GM12873 (cell line): ENCODE results near the gene IQCH.

Experiments used
- TF ChIP-seq, protein P1 (sequence below): IDR thresholded peaks from 2 replicates; pipeline ENCODE4 v1.5.1; 2012; ENCODE audit warnings: low read depth, mild to moderate bottlenecking, moderate library complexity, low read length, control low read depth; ENCODE audit not compliant: insufficient read depth; ENCODE audit errors: missing control alignments

Gene IQCH

GRCh38 chr15:67550522-67550921 is 295.9 kb downstream of the IQCH start:
- TF ChIP-seq, protein P1, sequence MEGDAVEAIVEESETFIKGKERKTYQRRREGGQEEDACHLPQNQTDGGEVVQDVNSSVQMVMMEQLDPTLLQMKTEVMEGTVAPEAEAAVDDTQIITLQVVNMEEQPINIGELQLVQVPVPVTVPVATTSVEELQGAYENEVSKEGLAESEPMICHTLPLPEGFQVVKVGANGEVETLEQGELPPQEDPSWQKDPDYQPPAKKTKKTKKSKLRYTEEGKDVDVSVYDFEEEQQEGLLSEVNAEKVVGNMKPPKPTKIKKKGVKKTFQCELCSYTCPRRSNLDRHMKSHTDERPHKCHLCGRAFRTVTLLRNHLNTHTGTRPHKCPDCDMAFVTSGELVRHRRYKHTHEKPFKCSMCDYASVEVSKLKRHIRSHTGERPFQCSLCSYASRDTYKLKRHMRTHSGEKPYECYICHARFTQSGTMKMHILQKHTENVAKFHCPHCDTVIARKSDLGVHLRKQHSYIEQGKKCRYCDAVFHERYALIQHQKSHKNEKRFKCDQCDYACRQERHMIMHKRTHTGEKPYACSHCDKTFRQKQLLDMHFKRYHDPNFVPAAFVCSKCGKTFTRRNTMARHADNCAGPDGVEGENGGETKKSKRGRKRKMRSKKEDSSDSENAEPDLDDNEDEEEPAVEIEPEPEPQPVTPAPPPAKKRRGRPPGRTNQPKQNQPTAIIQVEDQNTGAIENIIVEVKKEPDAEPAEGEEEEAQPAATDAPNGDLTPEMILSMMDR, result no peak

DNA sequence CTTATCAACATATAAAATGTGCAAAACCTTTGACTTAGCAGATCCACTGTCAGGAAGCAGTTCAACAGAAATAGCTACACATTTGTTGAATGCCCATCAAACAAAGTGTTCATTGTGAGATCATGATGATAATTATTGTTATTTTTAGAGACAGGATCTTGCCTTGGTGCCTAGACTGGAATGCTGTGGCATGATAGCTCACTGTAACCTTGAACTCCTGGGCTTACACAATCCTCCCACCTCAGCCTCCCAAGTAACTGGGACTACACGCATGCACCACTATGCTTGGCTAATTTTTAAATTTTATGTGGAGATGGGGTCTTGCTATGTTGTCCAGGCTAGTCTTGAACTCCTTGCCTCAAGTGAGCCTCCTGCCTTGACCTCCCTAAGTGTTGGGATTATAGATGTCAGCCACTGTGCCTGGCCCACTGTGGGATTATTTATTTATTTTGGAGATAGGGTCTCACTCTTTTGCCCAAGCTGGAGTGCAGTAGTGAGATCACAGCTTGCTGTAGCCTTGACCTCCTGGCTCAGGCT is 296.7 kb downstream of the IQCH start:
- TF ChIP-seq, protein P1, result no peak
